ENCODE results near the gene MVB12B. TPM values are rescaled to one million over a fixed set of nuclear protein-coding genes. Genes with fewer than 3 reads are reported as not detected.

Gene MVB12B
- total RNA-seq, 2 experiments from 2014 or later: 17.4 to 19.9 TPM

DNA sequence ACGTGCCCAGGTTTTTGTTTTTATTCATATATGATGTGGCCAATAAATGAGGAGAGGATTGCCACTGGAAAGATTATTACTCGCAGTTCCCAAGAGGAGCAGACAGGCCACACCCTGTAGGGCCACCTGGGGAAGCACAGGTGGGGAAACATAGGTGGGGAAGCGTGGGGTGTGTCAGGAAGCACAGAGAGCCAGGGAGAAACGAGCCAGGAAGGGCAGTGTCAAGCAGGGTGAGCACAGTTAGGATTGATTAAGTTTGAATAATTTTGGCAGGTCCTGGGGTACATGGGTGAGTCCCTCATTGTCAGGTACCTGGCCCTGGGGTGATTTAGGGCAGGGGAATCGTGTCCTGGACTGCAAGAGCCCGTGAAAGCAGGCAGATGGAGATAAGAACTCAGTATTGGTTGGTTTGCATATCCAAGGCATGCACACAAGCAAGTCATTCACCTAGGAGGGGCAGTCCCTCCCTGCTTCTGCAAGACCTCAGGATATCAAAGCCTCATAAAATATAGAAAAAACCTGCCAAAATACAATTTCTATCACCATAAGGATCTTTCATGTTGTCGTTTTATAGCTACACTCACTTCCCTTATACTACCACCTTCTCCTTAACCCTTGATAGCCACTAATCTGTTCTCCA, 22.4 kb downstream of the MVB12B start:
- POLR2A ChIA-PET: interaction anchor here (1.2 kb wide), 1 partner anchor 13 kb away, joined by 3 read pairs; no protein-coding TSS in a partner anchor
- Mint-ChIP-seq H3K27me3 (ENCODE audit: low read depth) (no peaks in the 10 kb centered on the region), H3K9me3 (ENCODE audit: insufficient read depth) (peaks cover 13% of the 10 kb centered on the region), H3K4me3 (no peak overlapping the region), H3K36me3 (ENCODE audit: low read depth) (peaks cover 46% of the 10 kb centered on the region), H3K27ac (no peak overlapping the region), H3K4me1 (ENCODE audit: low read depth) (peaks cover 7% of the 10 kb centered on the region)
- no peak for DNase-seq
- ATAC-seq: no peak
- CTCF ChIA-PET: interaction anchor here (1.3 to 1.4 kb wide), 3 partner anchors 19 to 48 kb away, joined by 3 to 4 read pairs (median 3); no protein-coding TSS in a partner anchor

DNA sequence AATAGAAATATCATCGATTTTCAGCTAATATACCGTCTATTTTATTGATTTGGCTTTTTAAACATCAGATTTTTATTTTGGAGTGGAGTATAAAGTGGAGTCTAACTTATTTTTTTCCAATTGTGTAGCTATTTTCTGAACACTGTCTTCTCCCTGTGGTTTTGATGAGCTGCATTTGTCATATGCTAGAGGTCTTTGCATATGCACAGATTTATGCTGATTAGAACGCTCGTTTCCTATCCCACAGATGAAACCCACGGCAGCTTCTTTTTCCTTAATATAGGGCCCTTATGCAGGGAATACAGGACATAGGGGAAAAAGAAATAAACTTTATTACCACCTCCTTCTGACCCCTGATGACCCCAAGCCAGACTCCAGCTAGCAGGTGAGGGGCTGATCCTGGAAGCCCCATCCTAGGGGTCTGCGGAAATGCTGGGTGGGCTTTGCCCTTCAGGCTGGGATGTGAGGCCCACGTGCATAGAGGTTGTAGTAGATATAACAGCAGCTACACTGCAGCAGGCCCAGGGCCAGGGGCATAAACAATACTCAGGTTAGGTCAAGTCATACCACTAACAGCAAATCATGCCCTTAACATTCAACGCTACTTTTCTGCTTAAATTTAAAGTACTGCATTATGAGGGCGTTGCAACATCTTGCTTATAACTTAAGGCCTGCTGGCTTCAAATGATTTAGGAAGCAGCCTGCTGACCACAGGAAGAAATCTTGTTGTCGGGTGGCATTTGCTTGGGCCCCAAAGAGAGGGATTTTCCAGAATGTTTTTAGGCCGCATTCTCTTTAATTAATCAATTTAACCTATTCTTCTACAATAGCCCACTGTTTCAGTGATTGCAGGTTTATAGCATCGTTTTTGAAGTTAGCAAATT, 28.5 kb downstream of the MVB12B start:
- Mint-ChIP-seq H3K27me3 (ENCODE audit: low read depth) (no peaks in the 10 kb centered on the region), H3K36me3 (ENCODE audit: low read depth) (peaks cover 34% of the 10 kb centered on the region), H3K9me3 (ENCODE audit: insufficient read depth) (peaks cover 29% of the 10 kb centered on the region), H3K4me1 (ENCODE audit: low read depth) (peaks cover 4% of the 10 kb centered on the region), H3K27ac (no peak overlapping the region), H3K4me3 (no peak overlapping the region)
- CTCF ChIA-PET: no interaction called here
- ATAC-seq: no peak
- no peak for DNase-seq
- POLR2A ChIA-PET: no interaction called here

DNA sequence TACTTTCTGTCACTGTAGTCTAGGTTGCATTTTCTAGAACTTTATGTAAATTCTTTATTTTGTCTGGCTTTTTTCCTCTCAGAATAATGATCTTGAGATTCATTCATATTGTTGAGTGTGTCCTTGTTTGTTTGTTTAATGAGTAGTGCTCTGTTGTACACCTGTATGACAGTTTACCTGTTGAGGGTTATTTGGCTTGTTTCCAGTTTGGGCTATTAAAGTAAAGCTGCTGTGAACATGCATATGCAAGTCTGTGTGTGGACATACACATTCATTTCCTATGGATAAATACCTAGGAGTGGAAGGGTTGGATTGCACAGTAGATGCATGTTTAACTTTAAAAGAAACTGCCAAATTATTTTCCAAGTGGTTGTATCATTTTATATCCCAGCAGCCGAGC, 30.4 kb downstream of the MVB12B start:
- peaks cover 40% of the 10 kb centered on the region for H3K36me3 Mint-ChIP-seq (ENCODE audit: low read depth)
- H3K9me3 Mint-ChIP-seq (ENCODE audit: insufficient read depth): peaks cover 31% of the 10 kb centered on the region
- H3K27me3 Mint-ChIP-seq (ENCODE audit: low read depth): no peaks in the 10 kb centered on the region
- CTCF ChIA-PET: interaction anchor here (1.1 kb wide), 1 partner anchor 40 kb away, joined by 3 read pairs; no protein-coding TSS in a partner anchor
- H3K27ac Mint-ChIP-seq: no peak overlapping the region
- H3K4me3 Mint-ChIP-seq: no peak overlapping the region
- DNase-seq (no peak), ATAC-seq (no peak)
- peaks cover 6% of the 10 kb centered on the region for H3K4me1 Mint-ChIP-seq (ENCODE audit: low read depth)
- POLR2A ChIA-PET: no interaction called here

DNA sequence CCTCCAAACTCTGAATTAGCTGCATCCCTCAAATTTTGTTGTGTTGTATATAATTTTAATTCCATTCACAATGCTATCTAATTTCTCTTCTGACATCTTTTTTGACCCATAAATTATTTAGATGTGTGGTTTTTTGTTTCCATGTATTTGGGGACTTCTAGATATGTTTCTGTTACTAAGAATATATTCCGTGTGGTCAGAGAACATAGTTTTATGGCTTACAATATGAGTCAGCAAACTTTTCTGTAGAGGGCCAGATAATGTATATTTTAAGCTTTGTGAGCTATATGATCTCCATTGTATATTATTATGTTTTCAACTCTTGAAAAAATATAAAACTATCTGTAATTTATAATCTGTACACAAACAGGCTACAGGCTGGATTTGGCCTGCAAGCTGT, 33.4 kb downstream of the MVB12B start:
- peaks cover 2% of the 10 kb centered on the region for H3K4me1 Mint-ChIP-seq (ENCODE audit: low read depth)
- H3K27me3 Mint-ChIP-seq (ENCODE audit: low read depth): no peaks in the 10 kb centered on the region
- peaks cover 35% of the 10 kb centered on the region for H3K9me3 Mint-ChIP-seq (ENCODE audit: insufficient read depth)
- no peak overlapping the region for H3K27ac Mint-ChIP-seq
- no peak overlapping the region for H3K4me3 Mint-ChIP-seq
- peaks cover 44% of the 10 kb centered on the region for H3K36me3 Mint-ChIP-seq (ENCODE audit: low read depth)
- ChIA-PET POLR2A (no interaction called here), CTCF (no interaction called here)
- ATAC-seq (no peak), DNase-seq (no peak)

DNA sequence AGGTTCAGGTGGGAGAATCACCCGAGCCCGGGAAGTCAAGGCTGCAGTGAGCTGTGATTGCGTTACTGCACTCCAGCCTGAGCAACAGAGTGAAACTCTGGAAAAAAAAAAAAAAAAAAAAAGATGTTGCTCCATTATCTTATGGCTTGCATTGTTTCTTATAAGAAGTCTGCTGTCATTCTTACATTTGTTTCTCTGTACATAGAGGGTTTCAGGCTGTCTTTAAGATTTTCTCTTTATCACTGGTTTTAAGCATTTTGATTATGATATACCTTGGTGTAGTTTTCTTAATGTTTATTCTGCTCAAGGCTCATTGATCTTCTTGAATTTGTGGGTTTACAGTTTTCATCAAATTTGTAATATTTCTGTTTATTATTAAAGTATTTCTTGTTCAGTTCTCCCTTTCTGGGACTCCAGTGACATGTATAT, 35.2 kb downstream of the MVB12B start:
- peaks cover 43% of the 10 kb centered on the region for H3K36me3 Mint-ChIP-seq (ENCODE audit: low read depth)
- ATAC-seq (no peak), DNase-seq (no peak)
- no peak overlapping the region for H3K4me3 Mint-ChIP-seq
- no peaks in the 10 kb centered on the region for H3K27me3 Mint-ChIP-seq (ENCODE audit: low read depth)
- CTCF ChIA-PET: interaction anchor here (1.4 kb wide), 1 partner anchor 60 kb away, joined by 3 read pairs; no protein-coding TSS in a partner anchor
- POLR2A ChIA-PET: interaction anchor here (1.3 kb wide), 1 partner anchor 12 kb away, joined by 3 read pairs; no protein-coding TSS in a partner anchor
- no peak overlapping the region for H3K27ac Mint-ChIP-seq
- H3K9me3 Mint-ChIP-seq (ENCODE audit: insufficient read depth): peaks cover 35% of the 10 kb centered on the region
- H3K4me1 Mint-ChIP-seq (ENCODE audit: low read depth): peaks cover 2% of the 10 kb centered on the region

DNA sequence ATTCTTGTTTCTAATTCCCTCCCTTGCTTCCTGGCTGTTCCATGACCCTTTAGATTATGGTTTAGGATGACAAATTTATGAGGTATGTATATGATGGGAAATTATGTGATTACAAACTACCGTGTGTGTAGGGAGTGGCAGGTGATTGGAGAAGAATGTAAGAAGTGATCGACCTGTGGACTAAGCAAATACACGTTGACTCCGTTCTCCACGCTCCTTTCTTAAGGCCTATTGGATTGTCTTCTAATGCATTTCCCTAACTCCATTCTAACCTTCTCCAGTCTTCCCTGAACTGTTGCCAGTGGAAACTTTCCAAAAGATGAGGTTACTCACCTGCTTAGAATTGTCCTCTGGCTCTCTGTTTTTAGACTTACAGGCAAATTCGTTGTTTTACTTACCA, 36.6 kb downstream of the MVB12B start:
- CTCF ChIA-PET: no interaction called here
- ATAC-seq (no peak), DNase-seq (no peak)
- Mint-ChIP-seq H3K27me3 (ENCODE audit: low read depth) (no peaks in the 10 kb centered on the region), H3K4me1 (ENCODE audit: low read depth) (peaks cover 2% of the 10 kb centered on the region), H3K36me3 (ENCODE audit: low read depth) (peaks cover 40% of the 10 kb centered on the region), H3K9me3 (ENCODE audit: insufficient read depth) (peaks cover 23% of the 10 kb centered on the region), H3K27ac (no peak overlapping the region), H3K4me3 (no peak overlapping the region)
- POLR2A ChIA-PET: no interaction called here

- DNase-seq (no peak), ATAC-seq (no peak)
- Mint-ChIP-seq H3K4me1 (ENCODE audit: low read depth) (peaks cover 2% of the 10 kb centered on the region), H3K9me3 (ENCODE audit: insufficient read depth) (peaks cover 23% of the 10 kb centered on the region), H3K27me3 (ENCODE audit: low read depth) (no peaks in the 10 kb centered on the region), H3K4me3 (no peak overlapping the region), H3K36me3 (ENCODE audit: low read depth) (peaks cover 36% of the 10 kb centered on the region), H3K27ac (no peak overlapping the region)
- POLR2A ChIA-PET: no interaction called here
- CTCF ChIA-PET: no interaction called here
These were observed 37.4 kb downstream of the MVB12B start for GRCh38 chr9:126363847-126364671.

GRCh38 chr9:126365780-126366179, 39.2 kb downstream of the MVB12B start:
- Mint-ChIP-seq H3K4me3 (no peak overlapping the region), H3K4me1 (ENCODE audit: low read depth) (peaks cover 1% of the 10 kb centered on the region), H3K27ac (no peak overlapping the region), H3K27me3 (ENCODE audit: low read depth) (no peaks in the 10 kb centered on the region), H3K9me3 (ENCODE audit: insufficient read depth) (peaks cover 12% of the 10 kb centered on the region), H3K36me3 (ENCODE audit: low read depth) (peaks cover 23% of the 10 kb centered on the region)
- POLR2A ChIA-PET: no interaction called here
- ATAC-seq: no peak
- no peak for DNase-seq
- CTCF ChIA-PET: no interaction called here

- no peaks in the 10 kb centered on the region for H3K4me1 Mint-ChIP-seq (ENCODE audit: low read depth)
- H3K27ac Mint-ChIP-seq: no peak overlapping the region
- H3K27me3 Mint-ChIP-seq (ENCODE audit: low read depth): no peaks in the 10 kb centered on the region
These were observed 39.9 kb downstream of the MVB12B start for GRCh38 chr9:126366366-126367011.

DNA sequence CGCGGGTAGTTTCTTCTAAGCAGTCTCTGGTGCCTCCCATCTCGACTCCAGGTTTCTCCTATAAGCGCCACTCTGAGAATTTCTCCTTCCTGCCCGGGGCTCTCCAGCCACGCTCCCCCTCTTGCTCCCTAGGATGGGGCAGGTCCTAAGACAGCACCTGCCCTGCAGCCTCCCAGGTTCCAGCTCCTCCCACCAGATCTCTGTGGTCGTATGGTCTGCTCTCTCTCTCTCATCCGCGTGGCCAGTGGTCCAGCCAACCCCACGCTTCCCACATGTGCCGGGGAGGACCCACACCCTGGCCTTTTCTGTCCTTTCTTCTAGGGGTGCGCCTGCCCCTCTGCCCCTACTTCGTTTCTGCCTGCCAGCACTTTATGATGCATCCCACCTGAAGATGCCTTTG, 40.5 kb downstream of the MVB12B start:
- no peak for ATAC-seq
- Mint-ChIP-seq H3K27ac (no peak overlapping the region), H3K4me1 (ENCODE audit: low read depth) (no peaks in the 10 kb centered on the region), H3K36me3 (ENCODE audit: low read depth) (peaks cover 13% of the 10 kb centered on the region), H3K27me3 (ENCODE audit: low read depth) (no peaks in the 10 kb centered on the region), H3K4me3 (no peak overlapping the region), H3K9me3 (ENCODE audit: insufficient read depth) (peaks cover 3% of the 10 kb centered on the region)
- DNase-seq: no peak
- ChIA-PET CTCF (interaction anchor here (0.8 to 1.2 kb wide), 2 partner anchors 19 to 30 kb away, joined by 4 to 5 read pairs; no protein-coding TSS in a partner anchor), POLR2A (interaction anchor here (0.5 kb wide), 1 partner anchor 679 kb away, joined by 6 read pairs; no protein-coding TSS in a partner anchor)

More at GRCh38 chr9:126366366-126367011, 39.9 kb downstream of the MVB12B start:
- no peak for DNase-seq
- POLR2A ChIA-PET: no interaction called here
- CTCF ChIA-PET: no interaction called here
- no peak for ATAC-seq
- Mint-ChIP-seq H3K4me3 (no peak overlapping the region), H3K36me3 (ENCODE audit: low read depth) (peaks cover 19% of the 10 kb centered on the region), H3K9me3 (ENCODE audit: insufficient read depth) (peaks cover 10% of the 10 kb centered on the region)

DNA sequence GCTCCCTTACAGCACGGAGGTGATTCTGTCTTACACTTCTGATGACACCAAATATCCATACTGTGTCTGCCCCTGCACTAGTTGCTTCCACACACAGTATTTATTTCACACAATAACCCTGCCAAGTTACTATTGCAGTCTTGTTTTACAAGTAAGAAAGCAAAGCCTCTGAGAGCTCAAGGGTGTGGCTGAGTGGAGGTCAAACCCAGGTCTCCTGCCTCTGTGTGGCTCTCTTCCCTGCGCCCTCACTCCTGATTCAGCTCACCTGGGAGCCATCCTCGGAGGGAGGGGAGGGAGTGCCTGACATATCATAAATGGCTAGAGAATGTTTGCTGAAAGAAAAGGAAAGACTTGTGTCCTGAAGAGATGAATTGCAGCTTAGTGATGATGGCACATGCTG, 41.0 kb downstream of the MVB12B start:
- Mint-ChIP-seq H3K9me3 (ENCODE audit: insufficient read depth) (no peaks in the 10 kb centered on the region), H3K27me3 (ENCODE audit: low read depth) (no peaks in the 10 kb centered on the region), H3K27ac (no peak overlapping the region), H3K4me3 (no peak overlapping the region), H3K36me3 (ENCODE audit: low read depth) (peaks cover 11% of the 10 kb centered on the region), H3K4me1 (ENCODE audit: low read depth) (no peaks in the 10 kb centered on the region)
- ChIA-PET POLR2A (interaction anchor here (0.5 kb wide), 1 partner anchor 680 kb away, joined by 6 read pairs; no protein-coding TSS in a partner anchor), CTCF (interaction anchor here (0.8 to 1.2 kb wide), 2 partner anchors 20 to 30 kb away, joined by 4 to 5 read pairs; no protein-coding TSS in a partner anchor)
- DNase-seq: no peak
- ATAC-seq: no peak

Data from activated CD8-positive, alpha-beta T cell treated with anti-CD3 and anti-CD28 coated beads, Interleukin-2, amount 10 ng/mL, durations not matched to agents 7 days and 5 days (primary cell).